Neural crest cell (in vitro differentiated cells): Measurements from ENCODE around the gene CCDC88B. TPM values are rescaled to one million over a fixed set of nuclear protein-coding genes. Genes with fewer than 3 reads are reported as not detected.

Source experiments
- DNase-seq: peaks from one replicate; pipeline ENCODE4 v3.0.0; 2021; ENCODE audit warnings: low read depth, mixed read lengths, low spot score
- H3K27ac Mint-ChIP-seq: one replicate; pipeline ENCODE4 v1.8.0; 2021; ENCODE audit warnings: mild to moderate bottlenecking, mixed read lengths; ENCODE audit not compliant: unreplicated experiment
- H3K27me3 Mint-ChIP-seq: 2 replicates; pipeline ENCODE4 v1.8.0; 2021; ENCODE audit warnings: low read depth, mild to moderate bottlenecking, mixed read lengths
- H3K36me3 Mint-ChIP-seq: 2 replicates; pipeline ENCODE4 v1.8.0; 2021; ENCODE audit warnings: low read depth, mild to moderate bottlenecking, mixed read lengths
- H3K4me1 Mint-ChIP-seq: 2 replicates; pipeline ENCODE4 v1.8.0; 2021; ENCODE audit warnings: mixed read lengths
- H3K4me3 Mint-ChIP-seq: one replicate; pipeline ENCODE4 v1.8.0; 2021; ENCODE audit warnings: mild to moderate bottlenecking, mixed read lengths
- H3K9me3 Mint-ChIP-seq: 2 replicates; pipeline ENCODE4 v1.8.0; 2021; ENCODE audit warnings: mixed read lengths
- total RNA-seq: library from RNA; stranded (reverse); gene quantifications from 2 replicates; pipeline ENCODE4 v1.2.1, GENCODE V29; 2021
- TF ChIP-seq, protein P1 (sequence below): fragments of 200-600 bp; sonication (generic); conservative IDR thresholded peaks from 2 replicates; pipeline ENCODE4 v1.5.0; 2021; ENCODE audit warnings: antibody characterized with exemption, mild to moderate bottlenecking

CCDC88B gene
- total RNA-seq, 1 donor from 2014 or later: 1.1 TPM

DNA sequence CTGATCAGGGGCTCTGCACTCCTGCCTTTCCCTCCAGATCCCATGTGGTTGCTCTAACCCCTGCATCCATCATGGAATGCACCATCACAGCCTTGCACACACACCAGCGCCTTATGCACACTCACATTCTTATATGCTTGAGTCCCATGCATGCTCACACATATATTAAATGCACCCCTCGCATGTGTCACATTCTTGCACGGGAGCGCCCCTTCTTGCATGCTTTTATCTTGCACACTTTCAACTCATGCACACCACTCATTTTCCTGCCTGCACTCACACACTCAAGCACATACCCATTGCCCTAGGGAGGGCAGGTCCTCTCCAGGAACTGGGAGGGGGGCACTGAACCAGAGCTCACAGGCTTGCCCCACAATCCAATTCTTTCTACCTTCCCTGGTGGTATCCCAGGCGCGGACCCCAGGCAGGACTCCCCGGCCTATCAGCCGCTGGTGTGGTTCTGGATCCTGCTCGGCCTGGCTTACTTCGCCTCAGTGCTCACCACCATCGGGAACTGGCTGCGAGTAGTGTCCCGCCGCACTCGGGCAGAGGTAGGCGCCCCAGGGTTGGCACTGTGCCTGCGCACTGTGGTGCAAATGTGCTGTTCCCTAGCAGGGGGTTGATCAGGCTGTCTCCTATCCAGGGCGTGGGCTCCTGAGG is 42.2 kb upstream of the CCDC88B start:
- Mint-ChIP-seq H3K27ac (no peak overlapping the region), H3K9me3 (no peaks in the 10 kb centered on the region), H3K4me1 (peaks cover 21% of the 10 kb centered on the region), H3K27me3 (peaks cover 97% of the 10 kb centered on the region), H3K4me3 (peak overlapping the region; percentile 56), H3K36me3 (no peaks in the 10 kb centered on the region)
- no peak for DNase-seq
- TF ChIP-seq, protein P1, sequence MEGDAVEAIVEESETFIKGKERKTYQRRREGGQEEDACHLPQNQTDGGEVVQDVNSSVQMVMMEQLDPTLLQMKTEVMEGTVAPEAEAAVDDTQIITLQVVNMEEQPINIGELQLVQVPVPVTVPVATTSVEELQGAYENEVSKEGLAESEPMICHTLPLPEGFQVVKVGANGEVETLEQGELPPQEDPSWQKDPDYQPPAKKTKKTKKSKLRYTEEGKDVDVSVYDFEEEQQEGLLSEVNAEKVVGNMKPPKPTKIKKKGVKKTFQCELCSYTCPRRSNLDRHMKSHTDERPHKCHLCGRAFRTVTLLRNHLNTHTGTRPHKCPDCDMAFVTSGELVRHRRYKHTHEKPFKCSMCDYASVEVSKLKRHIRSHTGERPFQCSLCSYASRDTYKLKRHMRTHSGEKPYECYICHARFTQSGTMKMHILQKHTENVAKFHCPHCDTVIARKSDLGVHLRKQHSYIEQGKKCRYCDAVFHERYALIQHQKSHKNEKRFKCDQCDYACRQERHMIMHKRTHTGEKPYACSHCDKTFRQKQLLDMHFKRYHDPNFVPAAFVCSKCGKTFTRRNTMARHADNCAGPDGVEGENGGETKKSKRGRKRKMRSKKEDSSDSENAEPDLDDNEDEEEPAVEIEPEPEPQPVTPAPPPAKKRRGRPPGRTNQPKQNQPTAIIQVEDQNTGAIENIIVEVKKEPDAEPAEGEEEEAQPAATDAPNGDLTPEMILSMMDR: no peak

- Mint-ChIP-seq H3K4me1 (peaks cover 24% of the 10 kb centered on the region), H3K27me3 (peaks cover 91% of the 10 kb centered on the region), H3K4me3 (peak overlapping the region; percentile 73), H3K36me3 (no peaks in the 10 kb centered on the region), H3K27ac (no peak overlapping the region), H3K9me3 (no peaks in the 10 kb centered on the region)
- TF ChIP-seq, protein P1: no peak
- DNase-seq: no peak
Measured at GRCh38 chr11:64298966-64299846, 40.8 kb upstream of the CCDC88B start.

DNA sequence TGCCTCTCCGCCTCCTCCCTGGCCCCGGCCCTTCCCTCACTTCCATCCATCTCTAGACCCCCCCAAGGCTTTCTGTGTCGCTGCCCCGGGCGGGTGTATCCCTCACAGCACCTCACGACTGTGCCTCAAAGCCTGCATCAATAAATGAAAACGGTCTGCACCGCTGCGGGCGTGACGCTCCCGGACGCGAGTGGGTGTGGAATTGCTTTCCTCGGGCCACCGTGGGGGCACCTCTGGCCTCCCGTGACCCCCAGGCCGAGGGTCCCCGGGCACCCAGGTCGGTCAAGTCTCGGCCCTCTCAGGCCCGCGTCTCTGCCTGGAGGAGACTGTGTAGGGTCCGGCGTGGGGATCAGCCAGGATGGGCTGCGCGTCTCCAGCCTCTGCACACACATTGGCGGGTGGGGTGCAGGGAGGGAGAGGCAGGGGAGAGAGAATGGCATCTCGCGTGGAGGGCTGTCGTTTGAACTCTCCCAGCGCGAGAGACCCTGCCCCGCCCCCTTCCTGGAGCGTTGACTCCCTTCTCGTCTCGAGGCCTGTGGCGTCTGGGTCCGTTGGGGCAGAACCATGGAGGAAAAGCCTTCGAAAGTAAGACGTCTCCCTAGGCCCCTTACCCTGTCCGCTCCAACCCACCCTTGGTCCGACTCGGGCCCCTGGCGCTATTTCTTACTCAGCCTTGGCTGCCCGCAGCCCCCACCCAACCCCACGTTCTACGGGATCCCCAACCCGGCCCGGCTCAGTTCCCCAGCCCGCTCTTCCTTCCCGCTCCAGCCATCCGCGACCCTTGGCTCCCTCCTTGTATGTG is 40.0 kb upstream of the CCDC88B start, which contains the start of gene CATSPERZ:
Gene CATSPERZ (plus strand): TSS at position 512 of the 802 bp plus-strand sequence. CDS start 53 bp downstream, at position 565.
- Mint-ChIP-seq H3K9me3 (no peaks in the 10 kb centered on the region), H3K4me3 (peak within 1 kb of the TSS; percentile 81), H3K36me3 (no peaks in the 10 kb centered on the region), H3K27me3 (peaks cover 88% of the 10 kb centered on the region), H3K4me1 (peaks cover 23% of the 10 kb centered on the region), H3K27ac (no peak within 1 kb of the TSS)
- TF ChIP-seq, protein P1: no peak
- no peak for DNase-seq

DNA sequence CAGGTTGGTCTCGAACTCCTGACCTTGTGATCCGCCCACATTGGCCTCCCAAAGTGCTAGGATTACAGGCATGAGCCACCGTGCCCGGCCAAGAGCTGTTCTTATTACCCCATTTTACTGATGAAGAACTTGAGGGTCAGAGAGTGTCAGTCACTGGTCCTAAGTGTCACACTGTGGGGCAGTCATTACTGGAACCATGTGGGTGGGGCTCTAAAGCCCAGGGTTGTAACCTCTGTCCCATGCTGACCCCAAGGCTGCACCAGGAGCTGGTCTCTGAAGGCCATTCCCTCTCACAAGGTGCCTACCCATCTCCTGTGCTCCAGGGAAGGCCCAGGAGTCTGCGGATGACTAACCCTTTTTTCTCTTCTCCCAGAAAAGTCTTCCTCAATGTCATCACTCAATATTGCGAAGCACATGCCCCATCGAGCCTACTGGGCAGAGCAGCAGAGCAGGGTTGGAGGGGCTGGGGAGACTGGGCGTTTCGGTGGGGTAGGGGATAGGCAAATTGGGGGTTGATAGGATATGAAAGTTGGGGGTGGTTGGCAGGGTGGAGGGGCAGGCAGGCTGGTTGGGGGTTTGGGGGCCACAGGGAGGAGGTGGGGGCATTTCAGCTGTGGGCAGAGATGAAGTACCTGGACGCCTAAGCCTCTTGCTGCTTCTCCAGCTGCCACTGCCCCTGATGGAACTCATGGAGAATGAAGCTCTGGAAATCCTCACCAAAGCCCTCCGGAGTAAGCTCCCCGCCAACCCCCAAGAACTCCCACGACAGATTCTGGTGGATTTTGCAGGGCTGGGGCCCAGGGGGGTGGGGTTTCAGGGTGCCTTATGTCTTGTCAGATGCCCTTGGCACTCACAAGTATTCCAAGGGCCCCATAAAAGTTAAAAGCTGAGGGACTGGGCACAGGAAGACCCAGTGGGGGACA is 36.6 kb upstream of the CCDC88B start:
- Mint-ChIP-seq H3K27me3 (peaks cover 56% of the 10 kb centered on the region), H3K9me3 (no peaks in the 10 kb centered on the region), H3K4me1 (peaks cover 29% of the 10 kb centered on the region), H3K36me3 (no peaks in the 10 kb centered on the region), H3K4me3 (no peak overlapping the region), H3K27ac (no peak overlapping the region)
- DNase-seq: no peak
- TF ChIP-seq, protein P1: no peak

DNA sequence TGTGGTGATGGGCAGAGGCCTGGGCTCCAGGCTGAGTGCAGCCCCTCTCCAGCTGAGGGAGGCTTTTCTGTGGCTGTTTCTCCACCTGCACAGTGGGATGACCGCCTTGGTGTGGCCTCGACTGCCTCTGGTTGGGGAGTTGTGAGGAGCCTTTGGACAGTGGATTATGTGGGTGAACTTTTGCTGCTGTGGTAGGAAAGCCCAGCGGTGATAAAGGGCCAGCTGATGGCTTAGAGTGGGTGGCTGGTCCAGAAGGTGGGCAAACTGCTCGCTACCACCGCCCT is 36.0 kb upstream of the CCDC88B start:
- DNase-seq: no peak
- TF ChIP-seq, protein P1: no peak
- Mint-ChIP-seq H3K36me3 (no peaks in the 10 kb centered on the region), H3K4me3 (peak overlapping the region; percentile 90), H3K9me3 (no peaks in the 10 kb centered on the region), H3K27me3 (peaks cover 50% of the 10 kb centered on the region), H3K27ac (no peak overlapping the region), H3K4me1 (peaks cover 29% of the 10 kb centered on the region)
